ENCODE data around the gene PLA2G4B. TPM values are rescaled to one million over a fixed set of nuclear protein-coding genes. Genes with fewer than 3 reads are reported as not detected.

PLA2G4B gene
- total RNA-seq, 1 donor from 2014 or later: 3.4 TPM

- TF ChIP-seq CTCF (IDR thresholded peaks at IDR 0.05; ENCODE audit: insufficient read depth, low read length, poor library complexity, severe bottlenecking): no peak
- no peaks in the 10 kb centered on the region for H3K36me3 ChIP-seq (ENCODE audit: control insufficient read depth, insufficient read depth, low read length)
- no peak for DNase-seq (ENCODE audit: low read depth)
- peaks cover 18% of the 10 kb centered on the region for H3K27me3 ChIP-seq (ENCODE audit: control insufficient read depth, insufficient read depth, low read length)
- no peak overlapping the region for H3K4me3 ChIP-seq (ENCODE audit: low read depth, low read length)
Observed at GRCh38 chr15:41851167-41851523, 12.5 kb downstream of the PLA2G4B start.

GRCh38 chr15:41851755-41852370, 13.2 kb downstream of the PLA2G4B start:
- TF ChIP-seq CTCF (IDR thresholded peaks at IDR 0.05; ENCODE audit: insufficient read depth, low read length, poor library complexity, severe bottlenecking): no peak
- no peak for DNase-seq (ENCODE audit: low read depth)
- Histone ChIP-seq H3K36me3 (ENCODE audit: control insufficient read depth, insufficient read depth, low read length) (no peaks in the 10 kb centered on the region), H3K27me3 (ENCODE audit: control insufficient read depth, insufficient read depth, low read length) (peaks cover 19% of the 10 kb centered on the region), H3K4me3 (ENCODE audit: low read depth, low read length) (no peak overlapping the region)

- TF ChIP-seq CTCF (IDR thresholded peaks at IDR 0.05; ENCODE audit: insufficient read depth, low read length, poor library complexity, severe bottlenecking): no peak
- H3K4me3 ChIP-seq (ENCODE audit: low read depth, low read length): no peak overlapping the region
- H3K27me3 ChIP-seq (ENCODE audit: control insufficient read depth, insufficient read depth, low read length): peaks cover 19% of the 10 kb centered on the region
- no peaks in the 10 kb centered on the region for H3K36me3 ChIP-seq (ENCODE audit: control insufficient read depth, insufficient read depth, low read length)
- no peak for DNase-seq (ENCODE audit: low read depth)
Observed at GRCh38 chr15:41852736-41853590, 14.3 kb downstream of the PLA2G4B start.

DNA sequence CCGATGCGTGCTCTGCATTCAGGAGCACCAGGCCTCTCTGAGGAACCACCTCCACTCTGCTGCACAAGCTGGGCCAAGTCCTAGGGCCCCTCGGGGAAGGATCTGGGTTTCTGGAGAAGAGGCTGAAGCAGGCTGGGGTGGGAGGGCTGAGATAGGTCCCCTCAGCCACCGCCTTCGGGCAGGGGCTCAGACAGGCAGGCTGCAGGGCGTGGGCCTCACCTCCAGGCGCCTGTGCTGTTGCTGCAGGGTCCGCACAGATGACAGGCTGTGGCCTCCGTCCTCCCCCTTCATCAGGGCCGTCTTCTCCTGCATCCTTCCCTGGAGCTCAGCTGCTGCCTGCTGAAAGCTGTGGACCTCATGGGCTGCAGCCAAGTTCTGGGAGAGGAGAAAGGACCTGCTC, 15.2 kb downstream of the PLA2G4B start:
- peaks cover 19% of the 10 kb centered on the region for H3K27me3 ChIP-seq (ENCODE audit: control insufficient read depth, insufficient read depth, low read length)
- TF ChIP-seq CTCF (IDR thresholded peaks at IDR 0.05; ENCODE audit: insufficient read depth, low read length, poor library complexity, severe bottlenecking): no peak
- DNase-seq (ENCODE audit: low read depth): no peak
- no peaks in the 10 kb centered on the region for H3K36me3 ChIP-seq (ENCODE audit: control insufficient read depth, insufficient read depth, low read length)
- no peak overlapping the region for H3K4me3 ChIP-seq (ENCODE audit: low read depth, low read length)

DNA sequence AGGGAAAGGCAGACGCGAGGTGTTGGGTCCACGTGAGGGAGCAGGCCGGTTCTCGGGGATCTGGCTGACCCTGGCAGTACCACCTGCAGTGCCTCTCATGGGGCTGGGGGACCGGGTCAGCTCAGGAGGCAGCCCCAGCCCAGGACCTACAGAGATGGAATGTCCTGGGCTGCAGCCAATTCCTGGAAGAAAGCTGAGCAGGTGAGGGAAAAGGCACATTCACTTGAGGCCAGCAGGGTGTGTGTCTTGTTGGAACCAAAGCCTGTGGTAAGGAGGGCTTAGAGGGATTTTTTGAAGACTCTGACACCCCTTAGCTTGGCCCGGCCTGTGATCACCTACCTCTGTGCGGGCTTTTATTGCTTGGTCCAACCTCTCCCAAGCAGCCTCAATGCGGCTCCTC, 15.8 kb downstream of the PLA2G4B start:
- DNase-seq (ENCODE audit: low read depth): no peak
- H3K36me3 ChIP-seq (ENCODE audit: control insufficient read depth, insufficient read depth, low read length): no peaks in the 10 kb centered on the region
- no peak overlapping the region for H3K4me3 ChIP-seq (ENCODE audit: low read depth, low read length)
- no peak for TF ChIP-seq CTCF (IDR thresholded peaks at IDR 0.05; ENCODE audit: insufficient read depth, low read length, poor library complexity, severe bottlenecking)
- peaks cover 17% of the 10 kb centered on the region for H3K27me3 ChIP-seq (ENCODE audit: control insufficient read depth, insufficient read depth, low read length)
